Breast epithelium (tissue), 4 donors: Measurements from ENCODE around the gene KIF5A. TPM values are rescaled to one million over a fixed set of nuclear protein-coding genes. Genes with fewer than 3 reads are reported as not detected.

Experiments used
- DNase-seq, 2 donors: peaks; one replicate each; pipeline ENCODE4 v3.0.0-alpha.2; 2019; ENCODE audit warnings: low spot score in 2 of 2
- H3K27ac ChIP-seq, 2 donors: fragments of 200-600 bp; sonication (generic) in 1 of 2; one replicate each; pipeline ENCODE4 v1.5.1; 2016 to 2019; ENCODE audit warnings: mild to moderate bottlenecking in 1 of 2
- H3K27me3 ChIP-seq, 2 donors: fragments of 200-600 bp; sonication (generic) in 1 of 2; one replicate each; pipeline versions ENCODE4 v1.5.1 to v1.6.0; 2017 to 2019; ENCODE audit warnings: control low read depth in 1 of 2, mild to moderate bottlenecking in 1 of 2
- H3K36me3 ChIP-seq: fragments of 200-600 bp; one replicate; pipeline ENCODE4 v1.5.1; 2019
- H3K4me1 ChIP-seq, 2 donors: fragments of 200-600 bp; sonication (generic); one replicate each; pipeline ENCODE4 v1.5.1; 2016 to 2019; ENCODE audit warnings: control low read depth in 1 of 2
- H3K4me3 ChIP-seq, 3 donors: fragments of 200-600 bp; sonication (generic); 1 replicate in 2 of 3; 2 replicates in 1 of 3; pipeline ENCODE4 v1.5.1; 2016 to 2019; ENCODE audit warnings: mild to moderate bottlenecking in 3 of 3, moderate library complexity in 2 of 3
- H3K9me3 ChIP-seq, 2 donors: fragments of 200-600 bp; sonication (generic) in 1 of 2; one replicate each; pipeline ENCODE4 v1.5.1; 2016 to 2019; ENCODE audit warnings: control low read depth in 1 of 2
- POLR2A ChIP-seq: fragments of 450-650 bp; IDR thresholded peaks from one replicate; pipeline ENCODE4 v1.6.1; 2016; ENCODE audit warnings: antibody characterized with exemption, mild to moderate bottlenecking, moderate library complexity
- POLR2AphosphoS5 ChIP-seq, 3 donors: sonication (generic); formaldehyde crosslinking; IDR thresholded peaks; one replicate each; pipeline ENCODE4 v1.6.1; 2017; ENCODE audit warnings: antibody characterized with exemption in 3 of 3
- intact Hi-C: fragments of 100-400 bp; cut with DNase I; formaldehyde crosslinking; loops from one replicate; pipeline ENCODE4 v1.15.1; 2023; ENCODE audit warnings: low total_unique reads
- total RNA-seq, 3 donors: library from RNA; depleted of rRNA; stranded (reverse); fragments of >200 nt; gene quantifications; one replicate each; pipeline ENCODE4 v1.1.0, GENCODE V29; 2016
- TF ChIP-seq, protein P1 (sequence below), 3 donors: fragments of 450-650 bp; IDR thresholded peaks; one replicate each; pipeline ENCODE4 v1.5.1; 2016 to 2017; ENCODE audit warnings: antibody characterized with exemption in 3 of 3, mild to moderate bottlenecking in 3 of 3, moderate library complexity in 3 of 3

KIF5A gene
- total RNA-seq, 3 donors from 2014 or later: 0.98 to 1.2 TPM; not detected in 1

DNA sequence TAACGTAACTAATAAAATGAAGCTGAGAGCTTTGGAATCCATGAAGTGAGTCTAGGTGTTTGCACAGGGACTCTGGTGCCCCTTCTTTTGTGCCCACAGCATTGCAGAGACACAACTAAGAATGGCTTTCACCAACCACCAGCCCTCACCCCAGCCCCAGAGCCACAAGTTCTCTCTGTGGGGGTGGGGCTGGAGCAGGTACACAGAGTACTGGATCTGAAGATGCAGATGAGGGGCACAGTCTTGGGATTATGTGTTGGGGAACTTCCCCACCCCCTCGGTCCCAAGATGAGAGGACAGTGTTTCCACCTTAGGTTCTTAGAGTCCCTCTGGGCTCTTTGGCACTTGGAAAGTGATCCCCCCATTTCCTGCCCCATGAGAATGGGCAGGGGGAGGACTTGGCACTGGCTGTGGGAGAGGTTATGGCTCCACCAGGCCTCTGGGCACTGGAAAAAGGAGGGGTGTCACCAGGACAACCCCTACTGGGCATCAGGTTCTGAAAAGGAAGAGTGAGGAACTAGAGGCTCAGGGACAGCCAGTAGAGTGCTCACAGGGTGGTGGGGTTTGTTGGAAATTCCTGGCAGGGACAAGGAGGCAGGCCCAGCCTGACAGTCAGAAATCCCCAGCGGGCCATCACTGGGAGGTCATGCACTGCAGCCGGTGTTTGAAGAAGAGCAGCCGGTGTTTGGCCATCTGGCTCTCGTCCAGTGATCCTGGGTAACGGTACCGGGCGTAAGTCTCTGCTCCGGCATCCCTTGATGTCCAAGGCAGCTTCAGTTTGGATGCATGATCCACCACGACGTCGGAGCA lies 76.5 kb downstream of the KIF5A start:
- no peak for DNase-seq
- Histone ChIP-seq H3K4me1 (peaks cover 0 to 4% of the 10 kb centered on the region in 2 donors), H3K4me3 (no peak overlapping the region), H3K27me3 (peaks cover 0 to 20% of the 10 kb centered on the region in 2 donors), H3K36me3 (no peaks in the 10 kb centered on the region), H3K27ac (no peak overlapping the region), H3K9me3 (no peaks in the 10 kb centered on the region)
- TF ChIP-seq, protein P1, sequence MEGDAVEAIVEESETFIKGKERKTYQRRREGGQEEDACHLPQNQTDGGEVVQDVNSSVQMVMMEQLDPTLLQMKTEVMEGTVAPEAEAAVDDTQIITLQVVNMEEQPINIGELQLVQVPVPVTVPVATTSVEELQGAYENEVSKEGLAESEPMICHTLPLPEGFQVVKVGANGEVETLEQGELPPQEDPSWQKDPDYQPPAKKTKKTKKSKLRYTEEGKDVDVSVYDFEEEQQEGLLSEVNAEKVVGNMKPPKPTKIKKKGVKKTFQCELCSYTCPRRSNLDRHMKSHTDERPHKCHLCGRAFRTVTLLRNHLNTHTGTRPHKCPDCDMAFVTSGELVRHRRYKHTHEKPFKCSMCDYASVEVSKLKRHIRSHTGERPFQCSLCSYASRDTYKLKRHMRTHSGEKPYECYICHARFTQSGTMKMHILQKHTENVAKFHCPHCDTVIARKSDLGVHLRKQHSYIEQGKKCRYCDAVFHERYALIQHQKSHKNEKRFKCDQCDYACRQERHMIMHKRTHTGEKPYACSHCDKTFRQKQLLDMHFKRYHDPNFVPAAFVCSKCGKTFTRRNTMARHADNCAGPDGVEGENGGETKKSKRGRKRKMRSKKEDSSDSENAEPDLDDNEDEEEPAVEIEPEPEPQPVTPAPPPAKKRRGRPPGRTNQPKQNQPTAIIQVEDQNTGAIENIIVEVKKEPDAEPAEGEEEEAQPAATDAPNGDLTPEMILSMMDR (IDR thresholded peaks at IDR 0.05): no peak
- TF ChIP-seq POLR2A (no peak), POLR2AphosphoS5 (IDR thresholded peaks at IDR 0.05) (no peak)
- intact Hi-C loops: no loop called here

DNA sequence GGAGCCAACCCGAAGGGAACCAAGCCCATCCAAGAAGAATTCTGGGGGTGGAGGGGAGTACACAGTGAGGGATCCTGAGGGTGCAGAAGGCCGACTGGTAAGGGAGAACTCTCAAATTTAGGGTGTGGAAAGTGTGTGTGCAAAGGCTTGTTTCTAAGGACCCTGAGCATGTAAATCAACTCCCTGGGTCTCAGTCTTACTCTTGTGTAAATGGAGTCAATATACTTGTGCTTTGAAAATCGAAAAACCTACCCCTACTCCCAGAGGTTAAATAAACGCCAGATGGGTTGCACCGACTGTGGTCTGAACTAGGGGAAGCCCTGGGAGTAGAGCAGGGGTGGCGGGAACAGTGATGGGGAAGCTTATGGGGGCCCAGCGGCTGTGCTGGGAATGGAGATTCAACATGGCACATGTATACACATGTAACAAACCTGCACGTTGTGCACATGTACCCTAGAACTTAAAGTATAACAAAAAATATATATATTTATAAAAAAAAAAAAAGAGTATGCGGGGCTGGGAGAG lies 77.1 kb downstream of the KIF5A start:
- no peak overlapping the region for H3K27ac ChIP-seq
- DNase-seq: no peak
- H3K36me3 ChIP-seq: no peaks in the 10 kb centered on the region
- no peak overlapping the region for H3K4me3 ChIP-seq
- intact Hi-C loops: no loop called here
- TF ChIP-seq, protein P1 (IDR thresholded peaks at IDR 0.05): no peak
- no peak for TF ChIP-seq POLR2A
- H3K9me3 ChIP-seq: no peaks in the 10 kb centered on the region
- H3K4me1 ChIP-seq: peaks cover 0 to 3% of the 10 kb centered on the region in 2 donors
- peaks cover 0 to 23% of the 10 kb centered on the region in 2 donors for H3K27me3 ChIP-seq

DNA sequence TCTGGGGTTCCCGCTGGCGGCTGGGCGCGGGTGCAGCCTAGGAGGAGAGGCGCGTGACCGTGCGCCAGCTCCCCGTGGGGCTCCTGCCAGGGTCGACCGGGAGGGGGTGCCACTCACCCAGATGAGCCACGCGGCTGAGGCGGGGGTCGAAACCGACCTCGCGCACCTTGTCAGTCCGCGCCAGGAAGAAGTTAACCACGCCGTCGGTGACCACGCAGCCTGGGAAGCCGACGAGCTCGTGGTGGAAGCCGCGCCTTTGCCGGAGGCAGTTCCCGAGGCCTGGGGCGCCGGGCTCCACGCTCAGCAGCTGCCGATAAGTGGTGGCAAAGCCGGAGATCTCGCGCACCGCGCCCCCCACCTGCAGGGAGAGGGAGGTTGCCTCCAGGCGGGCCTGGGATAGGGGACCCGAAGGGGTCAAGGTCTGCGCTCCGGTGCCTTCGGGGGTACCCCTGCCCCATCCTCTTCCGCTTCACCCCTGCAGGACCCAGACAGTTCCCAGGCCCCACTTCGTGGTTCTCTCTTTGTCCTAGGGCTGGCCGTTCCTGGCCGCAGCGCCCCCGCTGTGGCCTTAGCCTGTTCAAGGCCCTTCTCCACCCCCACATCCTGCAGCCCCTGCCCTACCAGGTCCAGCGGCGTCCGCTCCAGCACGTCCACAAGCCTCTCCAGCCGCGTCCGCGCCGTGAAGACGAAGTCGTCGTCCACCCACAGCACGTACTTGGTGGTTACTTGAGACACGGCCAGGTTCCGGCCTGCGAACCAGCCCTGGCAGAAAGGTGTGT lies 77.8 kb downstream of the KIF5A start:
- Histone ChIP-seq H3K36me3 (no peaks in the 10 kb centered on the region), H3K27ac (no peak overlapping the region), H3K27me3 (peaks cover 0 to 24% of the 10 kb centered on the region in 2 donors), H3K4me3 (no peak overlapping the region), H3K4me1 (peaks cover 4 to 7% of the 10 kb centered on the region in 2 donors), H3K9me3 (no peaks in the 10 kb centered on the region)
- intact Hi-C loops: no loop called here
- no peak for DNase-seq
- TF ChIP-seq, protein P1 (IDR thresholded peaks at IDR 0.05): no peak
- TF ChIP-seq POLR2AphosphoS5 (IDR thresholded peaks at IDR 0.05) (no peak), POLR2A (no peak)

DNA sequence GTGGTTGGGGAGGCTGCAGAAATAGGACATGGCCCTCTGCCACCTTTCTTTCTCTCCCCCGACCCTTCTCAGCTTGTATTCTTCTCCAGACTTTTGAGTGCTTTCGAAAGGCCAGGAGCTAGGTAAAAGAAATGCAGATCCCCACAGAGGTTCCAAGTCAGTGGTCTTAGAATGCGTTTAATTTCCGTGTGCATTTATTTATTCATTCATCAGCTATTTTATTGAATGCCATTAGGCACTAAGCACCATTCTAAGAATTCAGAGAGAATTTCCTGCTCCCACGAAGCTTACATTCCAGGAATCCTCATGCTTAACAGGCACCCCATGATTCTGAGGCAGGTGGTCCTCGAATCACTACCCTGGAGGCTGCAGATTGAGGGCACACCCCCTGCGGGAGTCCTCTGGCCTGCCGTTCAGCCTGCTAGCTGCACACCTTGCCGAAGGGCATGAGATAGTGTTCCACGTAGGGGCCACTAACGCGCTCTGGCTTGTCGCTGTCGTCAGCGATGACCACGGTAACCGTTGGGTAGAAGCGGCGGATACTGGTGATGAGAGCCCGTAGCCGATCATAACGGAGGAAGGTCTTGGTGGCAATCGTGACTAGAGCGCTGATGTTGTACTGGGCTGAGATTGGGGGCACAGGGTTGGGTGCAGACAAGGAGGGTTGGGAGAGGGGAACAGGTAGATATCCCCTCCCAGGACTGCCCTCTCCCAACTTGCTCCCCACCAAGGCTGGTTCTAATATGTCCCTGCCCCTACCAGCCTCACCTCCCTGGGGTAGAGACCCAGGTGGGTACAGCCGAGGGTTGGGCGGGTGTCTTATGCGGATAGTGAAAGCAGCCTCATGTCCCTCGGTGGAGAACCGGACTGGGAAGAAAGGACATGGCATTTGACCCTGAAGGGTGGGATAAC lies 78.7 kb downstream of the KIF5A start:
- no peak for TF ChIP-seq POLR2A
- TF ChIP-seq POLR2AphosphoS5 (IDR thresholded peaks at IDR 0.05): no peak
- TF ChIP-seq, protein P1 (IDR thresholded peaks at IDR 0.05): no peak
- no peak for DNase-seq
- Histone ChIP-seq H3K27ac (no peak overlapping the region), H3K36me3 (no peaks in the 10 kb centered on the region), H3K4me1 (peaks cover 4 to 10% of the 10 kb centered on the region in 2 donors), H3K9me3 (no peaks in the 10 kb centered on the region), H3K4me3 (no peak overlapping the region), H3K27me3 (peaks cover 0 to 24% of the 10 kb centered on the region in 2 donors)
- intact Hi-C loops: no loop called here
